ENCODE data around the gene DOCK11.
"Not testable (repeated sequence)": the region's sequence is repeated elsewhere in the genome, so short reads cannot be mapped to it uniquely, and the experiment has no call there.

DOCK11 gene

GRCh38 chrX:118566359-118566758 is 70.7 kb downstream of the DOCK11 start:
- Mint-ChIP-seq H3K4me1 (peaks cover 25% of the 10 kb centered on the region), H3K27me3 (no peaks in the 10 kb centered on the region), H3K27ac (peak overlapping the region in 1 of 2 donors; percentile 61), H3K4me3 (no peak overlapping the region), H3K9me3 (no peaks in the 10 kb centered on the region)
- ATAC-seq, result no peak
- no peak for DNase-seq

- peaks cover 18% of the 10 kb centered on the region for H3K4me1 Mint-ChIP-seq
- DNase-seq (peak in 1 of 2 donors; percentile 26), ATAC-seq (peak; percentile 93)
- H3K9me3 Mint-ChIP-seq, result no peaks in the 10 kb centered on the region
- no peaks in the 10 kb centered on the region for H3K27me3 Mint-ChIP-seq
- peak overlapping the region; percentile 49 to 65 for H3K27ac Mint-ChIP-seq
- peak overlapping the region; percentile 6 to 30 for H3K4me3 Mint-ChIP-seq
These were observed 74.1 kb downstream of the DOCK11 start for GRCh38 chrX:118569676-118570075.

DNA sequence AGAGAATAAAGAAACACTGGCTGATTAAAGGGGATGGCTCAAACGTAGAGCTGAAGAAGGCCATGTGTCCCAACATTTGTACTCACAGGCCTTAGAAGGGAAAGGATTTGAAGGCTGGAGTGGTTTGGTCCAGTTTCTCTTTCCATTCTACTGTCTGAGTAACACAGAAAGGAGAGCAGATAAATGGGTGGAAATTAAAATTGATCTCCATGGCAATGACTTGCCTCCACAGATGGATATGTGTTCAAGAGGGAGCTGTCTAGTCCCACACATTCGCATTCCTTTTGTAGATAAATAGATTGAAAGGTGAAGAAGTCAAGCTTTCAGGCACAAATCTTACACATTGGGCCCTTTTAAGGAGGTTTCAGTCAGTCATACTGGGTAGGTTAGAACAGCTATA is 74.6 kb downstream of the DOCK11 start:
- no peaks in the 10 kb centered on the region for H3K9me3 Mint-ChIP-seq
- no peak for DNase-seq
- peak; percentile 45 for ATAC-seq

GRCh38 chrX:118571836-118572235 is 76.2 kb downstream of the DOCK11 start:
- H3K4me1 Mint-ChIP-seq, result peaks cover 16% of the 10 kb centered on the region
- no peaks in the 10 kb centered on the region for H3K9me3 Mint-ChIP-seq
- ATAC-seq (no peak), DNase-seq (no peak)
- peak overlapping the region in 1 of 2 donors; percentile 46 for H3K4me3 Mint-ChIP-seq
- no peaks in the 10 kb centered on the region for H3K27me3 Mint-ChIP-seq
- peak overlapping the region in 1 of 2 donors; percentile 93 for H3K27ac Mint-ChIP-seq

More for the DNA sequence above, 74.6 kb downstream of the DOCK11 start:
- peaks cover 16% of the 10 kb centered on the region for H3K4me1 Mint-ChIP-seq
- H3K4me3 Mint-ChIP-seq, result no peak overlapping the region
- H3K27me3 Mint-ChIP-seq, result no peaks in the 10 kb centered on the region
- peak overlapping the region; percentile 49 to 65 for H3K27ac Mint-ChIP-seq

GRCh38 chrX:118574666-118575065 is 79.1 kb downstream of the DOCK11 start:
- ATAC-seq, result no peak
- Mint-ChIP-seq H3K27me3 (no peaks in the 10 kb centered on the region), H3K4me3 (no peak overlapping the region), H3K4me1 (peaks cover 6% of the 10 kb centered on the region), H3K9me3 (no peaks in the 10 kb centered on the region), H3K27ac (no peak overlapping the region)
- no peak for DNase-seq

- Mint-ChIP-seq H3K27ac (no peak overlapping the region), H3K4me3 (no peak overlapping the region), H3K9me3 (no peaks in the 10 kb centered on the region), H3K27me3 (no peaks in the 10 kb centered on the region), H3K4me1 (no peaks in the 10 kb centered on the region)
- no peak for DNase-seq
- ATAC-seq, result no peak
These were observed 81.4 kb downstream of the DOCK11 start for GRCh38 chrX:118577041-118577440.

GRCh38 chrX:118579417-118579816 is 83.8 kb downstream of the DOCK11 start:
- H3K4me1 Mint-ChIP-seq, result no peaks in the 10 kb centered on the region
- H3K9me3 Mint-ChIP-seq, result no peaks in the 10 kb centered on the region
- peak overlapping the region in 1 of 2 donors; percentile 19 for H3K27ac Mint-ChIP-seq
- ATAC-seq (no peak), DNase-seq (no peak)
- H3K27me3 Mint-ChIP-seq, result no peaks in the 10 kb centered on the region
- H3K4me3 Mint-ChIP-seq, result no peak overlapping the region

DNA sequence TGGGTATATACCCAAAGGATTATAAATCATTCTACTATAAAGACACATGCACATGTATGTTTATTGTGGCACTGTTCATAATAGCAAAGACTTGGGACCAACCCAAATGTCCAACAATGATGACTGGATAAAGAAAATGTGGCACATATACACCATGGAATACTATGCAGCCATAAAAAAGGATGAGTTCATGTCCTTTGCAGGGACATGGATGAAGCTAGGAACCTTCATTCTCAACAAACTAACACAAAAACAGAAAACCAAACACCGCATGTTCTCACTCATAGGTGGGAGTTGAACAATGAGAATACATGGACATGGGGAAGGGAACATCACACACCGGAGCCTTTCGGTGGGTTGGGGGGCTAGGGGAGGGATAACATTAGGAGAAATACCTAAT is 87.3 kb downstream of the DOCK11 start:
- H3K27me3 Mint-ChIP-seq, H3K27ac Mint-ChIP-seq: not testable (repeated sequence)

GRCh38 chrX:118583781-118584180 is 88.2 kb downstream of the DOCK11 start:
- H3K27me3 Mint-ChIP-seq, result no peaks in the 10 kb centered on the region
- DNase-seq, result no peak

More for the DNA sequence above, 87.3 kb downstream of the DOCK11 start:
- DNase-seq, H3K9me3 Mint-ChIP-seq, ATAC-seq, H3K4me1 Mint-ChIP-seq, H3K4me3 Mint-ChIP-seq: not testable (repeated sequence)

GRCh38 chrX:118585296-118585695 is 89.7 kb downstream of the DOCK11 start:
- Mint-ChIP-seq H3K27ac (no peak overlapping the region), H3K9me3 (no peaks in the 10 kb centered on the region), H3K27me3 (no peaks in the 10 kb centered on the region), H3K4me3 (no peak overlapping the region), H3K4me1 (no peaks in the 10 kb centered on the region)
- DNase-seq (no peak), ATAC-seq (no peak)

More at GRCh38 chrX:118583781-118584180, 88.2 kb downstream of the DOCK11 start:
- no peak overlapping the region for H3K4me3 Mint-ChIP-seq
- no peaks in the 10 kb centered on the region for H3K4me1 Mint-ChIP-seq
- no peak for ATAC-seq
- no peaks in the 10 kb centered on the region for H3K9me3 Mint-ChIP-seq
- no peak overlapping the region for H3K27ac Mint-ChIP-seq

DNA sequence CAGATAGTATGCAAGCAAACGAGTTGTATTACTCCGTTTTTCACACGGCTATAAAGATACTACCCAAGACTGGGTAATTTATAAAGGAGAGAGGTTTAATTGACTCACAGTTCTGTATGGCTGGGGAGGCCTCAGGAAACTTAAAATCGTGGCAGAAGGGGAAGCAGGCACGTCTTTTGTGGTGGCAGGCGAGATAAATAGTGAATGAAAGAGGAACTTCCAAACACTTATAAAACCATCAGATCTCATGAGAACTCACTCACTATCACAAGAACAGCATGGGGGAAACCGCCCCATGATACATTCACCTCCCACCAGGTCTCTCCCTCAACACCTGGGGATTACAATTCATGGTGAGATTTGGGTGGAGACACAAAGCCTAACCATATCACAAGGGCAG is 90.6 kb downstream of the DOCK11 start:
- peak overlapping the region in 1 of 2 donors; percentile 75 for H3K27ac Mint-ChIP-seq
- H3K4me3 Mint-ChIP-seq, H3K4me1 Mint-ChIP-seq, ATAC-seq, DNase-seq, H3K27me3 Mint-ChIP-seq, H3K9me3 Mint-ChIP-seq: not testable (repeated sequence)

GRCh38 chrX:118588715-118589114 is 93.1 kb downstream of the DOCK11 start:
- no peak for DNase-seq
- H3K4me3 Mint-ChIP-seq, result no peak overlapping the region
- no peak for ATAC-seq
- H3K27me3 Mint-ChIP-seq, result no peaks in the 10 kb centered on the region
- H3K4me1 Mint-ChIP-seq, result no peaks in the 10 kb centered on the region
- peak overlapping the region in 1 of 2 donors; percentile 41 for H3K27ac Mint-ChIP-seq
- no peaks in the 10 kb centered on the region for H3K9me3 Mint-ChIP-seq

GRCh38 chrX:118589227-118589626 is 93.6 kb downstream of the DOCK11 start:
- DNase-seq (no peak), ATAC-seq (no peak)
- H3K4me3 Mint-ChIP-seq, result no peak overlapping the region
- no peaks in the 10 kb centered on the region for H3K27me3 Mint-ChIP-seq
- H3K27ac Mint-ChIP-seq, result peak overlapping the region in 1 of 2 donors; percentile 41
- H3K4me1 Mint-ChIP-seq, result no peaks in the 10 kb centered on the region
- no peaks in the 10 kb centered on the region for H3K9me3 Mint-ChIP-seq

- Mint-ChIP-seq H3K4me1 (peaks cover 7% of the 10 kb centered on the region), H3K9me3 (no peaks in the 10 kb centered on the region), H3K4me3 (no peak overlapping the region), H3K27ac (peak overlapping the region in 1 of 2 donors; percentile 26), H3K27me3 (no peaks in the 10 kb centered on the region)
- DNase-seq, result no peak
- ATAC-seq, result no peak
These were observed 97.8 kb downstream of the DOCK11 start for GRCh38 chrX:118593407-118593806.

DNA sequence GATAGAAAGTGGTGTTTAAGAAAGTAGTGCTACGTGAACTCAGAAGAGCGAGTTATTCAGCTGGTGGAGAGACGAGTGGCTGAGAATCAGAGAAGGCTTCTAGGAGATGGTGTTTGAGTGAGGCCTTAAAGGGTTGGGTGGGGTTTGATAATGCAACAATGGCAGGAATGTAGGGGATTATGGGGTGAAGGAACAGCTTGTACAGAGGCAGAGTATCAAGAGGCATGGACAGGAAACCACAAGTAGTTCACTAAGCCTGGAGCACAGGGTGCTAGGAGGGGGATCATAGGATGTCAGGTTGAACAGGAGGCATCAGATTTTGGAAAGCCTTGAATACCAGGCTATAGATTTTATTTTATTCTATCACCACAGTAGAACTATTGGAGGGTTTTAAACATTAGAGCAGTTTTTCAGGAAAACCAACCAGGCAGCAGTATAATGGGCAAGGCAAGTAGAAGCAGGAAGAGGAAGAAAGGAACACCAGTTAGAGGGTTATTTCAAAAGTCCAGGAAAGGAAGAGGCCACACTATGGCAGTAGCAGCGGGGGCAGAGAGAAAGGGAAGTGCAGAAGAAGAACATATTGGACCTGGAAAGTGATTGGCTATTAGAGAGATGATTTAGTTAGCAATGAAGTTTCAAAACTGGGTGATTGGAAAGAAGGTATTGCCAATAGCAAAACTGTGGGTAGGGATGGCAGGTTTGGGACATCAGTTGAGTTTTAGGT is 99.2 kb downstream of the DOCK11 start:
- H3K27ac Mint-ChIP-seq, result peak overlapping the region in 1 of 2 donors; percentile 37
- DNase-seq, result no peak

DNA sequence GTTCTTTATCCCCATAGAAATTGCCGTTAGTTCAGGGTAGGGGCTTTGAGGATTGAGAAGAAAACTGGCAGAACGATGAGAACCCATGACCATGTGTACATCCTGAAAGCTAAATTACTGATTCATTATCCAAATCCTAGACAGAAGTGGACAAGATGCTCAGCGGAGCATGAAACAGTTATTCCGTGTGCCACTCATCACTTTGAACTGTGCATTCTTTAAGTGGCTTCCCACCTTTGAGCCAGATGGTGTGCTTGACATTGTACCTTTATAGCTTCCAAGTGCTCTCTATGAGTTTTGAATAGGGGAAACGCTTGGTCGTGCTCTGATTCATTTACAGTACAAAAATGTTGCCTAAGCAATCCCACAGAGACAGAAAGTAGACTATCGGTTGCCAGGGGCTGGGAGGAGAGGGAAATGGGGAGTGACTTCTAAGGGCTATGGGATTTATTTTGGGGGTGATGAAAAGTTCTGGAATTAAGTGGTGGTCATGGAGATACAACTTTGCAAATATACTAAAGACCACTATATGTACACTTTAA is 100.0 kb downstream of the DOCK11 start:
- no peak for ATAC-seq
- DNase-seq, result no peak
- peak overlapping the region in 1 of 2 donors; percentile 57 for H3K27ac Mint-ChIP-seq
- peaks cover 7% of the 10 kb centered on the region for H3K4me1 Mint-ChIP-seq
- H3K4me3 Mint-ChIP-seq, result no peak overlapping the region
- no peaks in the 10 kb centered on the region for H3K27me3 Mint-ChIP-seq
- H3K9me3 Mint-ChIP-seq, result no peaks in the 10 kb centered on the region

More for the DNA sequence above, 99.2 kb downstream of the DOCK11 start:
- Mint-ChIP-seq H3K4me1 (peaks cover 7% of the 10 kb centered on the region), H3K9me3 (no peaks in the 10 kb centered on the region), H3K27me3 (no peaks in the 10 kb centered on the region), H3K4me3 (no peak overlapping the region)
- no peak for ATAC-seq

All from stimulated activated naive CD8-positive, alpha-beta T cell treated with anti-CD3 and anti-CD28 coated beads, Interleukin-15, amount 100 ng/mL, for 72 hours (primary cell).